Measurements from ENCODE around the gene ZNF587B.
"Not testable (repeated sequence)": the region's sequence is repeated elsewhere in the genome, so short reads cannot be mapped to it uniquely, and the experiment has no call there.

The ZNF587B gene

DNA sequence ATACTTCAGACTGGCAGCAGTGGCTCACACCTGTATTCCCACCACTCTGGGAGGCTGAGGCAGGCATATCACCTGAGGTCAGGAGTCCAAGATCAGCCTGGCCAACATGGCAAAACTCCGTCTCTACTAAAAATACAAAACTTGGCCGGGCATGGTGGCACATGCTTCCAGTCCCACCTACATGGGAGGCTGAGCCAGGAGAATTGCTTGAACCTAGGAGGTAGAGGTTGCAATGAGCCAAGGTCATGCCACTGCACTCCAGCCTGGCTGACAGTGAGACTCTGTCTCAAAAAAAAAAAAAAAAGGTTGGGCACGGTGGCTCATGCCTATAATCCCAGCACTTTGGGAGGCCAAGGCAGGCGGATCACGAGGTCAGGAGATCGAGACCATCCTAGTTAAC is 39.6 kb downstream of the ZNF587B start:
- DNase-seq (ENCODE audit: low read depth in 2 of 3, low spot score in 2 of 3): not testable (repeated sequence)

DNA sequence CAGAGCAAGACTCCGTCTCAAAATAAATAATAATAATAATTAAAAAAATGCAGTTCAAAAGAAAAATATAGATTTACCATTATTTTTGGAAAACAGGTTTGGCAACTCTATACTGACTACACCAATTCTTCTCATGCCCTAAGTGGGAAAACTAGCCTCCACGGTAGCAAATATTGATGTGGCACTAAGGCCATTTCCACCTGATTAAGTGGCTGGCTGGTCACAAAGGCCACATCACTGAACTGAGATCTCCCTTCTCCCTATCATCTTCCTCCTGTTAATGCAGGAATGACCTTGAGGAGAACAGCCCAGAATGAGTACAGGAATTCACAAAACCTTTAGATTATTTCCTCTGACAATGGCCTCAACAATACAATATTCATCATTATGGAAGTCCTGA is 40.1 kb downstream of the ZNF587B start:
- no peak for DNase-seq (ENCODE audit: low read depth in 2 of 3, low spot score in 2 of 3)

DNA sequence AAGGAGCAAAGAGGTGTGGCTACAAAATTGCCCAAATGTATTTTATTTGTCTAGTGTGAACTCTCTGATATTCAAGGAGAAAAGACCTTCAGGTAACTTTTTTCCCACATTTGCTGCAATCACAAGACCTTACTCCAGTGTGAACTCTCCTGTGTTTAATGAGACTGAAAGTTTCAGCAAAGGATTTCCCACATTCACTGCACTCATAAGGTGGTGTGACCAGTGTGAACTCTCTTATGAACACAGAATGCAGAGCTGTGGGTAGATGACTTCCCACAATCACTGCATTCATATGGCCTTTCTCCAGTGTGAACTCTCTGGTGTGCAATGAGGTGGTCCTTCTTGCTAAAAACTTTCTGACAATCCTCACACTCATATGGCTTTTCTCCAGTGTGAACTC is 42.4 kb downstream of the ZNF587B start:
- no peak for DNase-seq (ENCODE audit: low read depth in 2 of 3, low spot score in 2 of 3)

DNA sequence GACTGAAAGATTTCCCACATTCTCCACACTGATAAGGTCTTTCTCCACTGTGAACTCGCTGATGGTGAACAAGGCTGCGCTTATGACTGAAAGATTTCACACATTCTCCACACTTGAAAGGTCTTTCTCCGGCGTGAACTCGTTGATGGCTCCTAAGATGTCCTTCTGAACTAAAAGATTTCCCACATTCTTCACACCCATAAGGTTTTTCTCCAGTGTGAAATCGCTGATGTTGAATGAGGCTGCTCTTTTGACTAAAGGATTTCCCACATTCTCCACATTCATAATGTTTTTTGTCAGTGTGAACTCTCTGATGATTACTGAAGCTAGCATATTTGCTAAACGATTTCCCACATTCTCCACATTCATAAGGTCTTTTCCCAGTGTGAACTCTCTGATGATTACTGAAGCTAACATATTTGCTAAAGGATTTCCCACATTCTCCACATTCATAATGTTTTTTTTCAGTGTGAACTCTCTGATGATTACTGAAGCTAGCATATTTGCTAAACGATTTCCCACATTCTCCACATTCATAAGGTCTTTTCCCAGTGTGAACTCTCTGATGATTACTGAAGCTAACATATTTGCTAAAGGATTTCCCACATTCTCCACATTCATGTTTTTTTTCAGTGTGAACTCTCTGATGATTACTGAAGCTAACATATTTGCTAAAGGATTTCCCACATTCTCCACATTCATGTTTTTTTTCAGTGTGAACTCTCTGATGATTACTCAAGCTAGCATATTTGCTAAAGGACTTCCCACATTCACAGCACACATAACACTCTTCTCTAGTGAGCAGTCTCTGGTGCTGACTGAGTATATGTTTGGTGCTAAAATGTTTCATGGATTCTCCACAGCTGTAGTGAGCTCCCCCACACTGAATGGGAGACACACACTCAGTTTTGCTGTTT is 44.0 kb downstream of the ZNF587B start:
- DNase-seq (ENCODE audit: low read depth in 2 of 3, low spot score in 2 of 3): not testable (repeated sequence)

DNA sequence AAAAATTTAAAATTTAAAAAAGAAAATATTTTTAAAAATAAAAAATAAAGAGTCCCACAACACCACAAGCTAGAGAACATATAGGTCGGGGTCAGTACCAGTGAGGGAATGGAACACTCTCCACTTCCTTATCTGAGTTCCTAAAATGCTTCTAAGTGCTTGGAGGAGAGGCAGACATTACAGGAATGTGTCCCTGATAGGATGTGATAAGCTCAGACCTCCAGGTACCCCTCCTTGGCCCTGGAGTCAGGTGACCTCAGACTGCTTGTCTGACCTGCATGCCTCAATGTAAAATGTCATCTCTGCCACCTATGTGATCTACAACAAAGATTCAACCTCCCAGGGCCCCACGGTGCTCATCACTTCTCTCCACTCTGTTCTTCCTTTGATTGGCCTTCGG is 55.9 kb downstream of the ZNF587B start:
- no peak for DNase-seq (ENCODE audit: low read depth in 2 of 3, low spot score in 2 of 3)

DNA sequence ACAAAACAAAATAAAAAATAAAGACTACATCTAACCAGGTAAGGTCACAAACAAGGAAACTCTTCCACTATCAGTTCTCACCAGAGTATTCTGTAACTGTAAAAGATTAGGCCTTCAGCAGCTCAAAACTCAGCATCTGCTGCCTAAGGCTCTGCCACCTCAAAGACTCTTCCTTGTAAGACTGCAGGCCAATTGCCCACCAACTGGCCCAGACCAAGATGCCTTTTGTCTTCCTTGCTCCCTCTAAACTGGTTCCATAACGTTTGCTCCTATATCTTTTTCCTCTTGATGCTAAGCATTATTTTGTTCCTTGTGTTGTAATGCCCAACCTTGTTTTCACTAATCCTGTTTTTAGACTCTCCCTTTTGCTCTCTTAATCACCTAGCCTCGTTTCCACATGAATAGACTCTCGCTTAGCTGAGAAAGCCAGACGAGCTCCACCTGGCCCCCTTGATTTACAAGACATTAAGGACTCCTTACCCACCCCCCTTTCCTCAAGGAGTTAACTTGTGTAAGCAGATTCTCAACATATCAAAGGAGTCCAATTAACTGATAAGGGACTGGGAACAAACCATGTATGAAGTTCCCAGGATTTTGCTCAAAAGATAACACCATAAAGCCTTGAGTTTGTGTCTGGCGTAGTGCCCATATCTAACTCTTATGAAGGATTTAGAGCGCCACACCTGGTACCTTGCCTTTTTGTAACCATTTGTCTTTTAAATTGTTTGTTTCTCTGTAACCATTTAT is 57.3 kb downstream of the ZNF587B start:
- DNase-seq (ENCODE audit: low read depth in 2 of 3, low spot score in 2 of 3): no peak

DNA sequence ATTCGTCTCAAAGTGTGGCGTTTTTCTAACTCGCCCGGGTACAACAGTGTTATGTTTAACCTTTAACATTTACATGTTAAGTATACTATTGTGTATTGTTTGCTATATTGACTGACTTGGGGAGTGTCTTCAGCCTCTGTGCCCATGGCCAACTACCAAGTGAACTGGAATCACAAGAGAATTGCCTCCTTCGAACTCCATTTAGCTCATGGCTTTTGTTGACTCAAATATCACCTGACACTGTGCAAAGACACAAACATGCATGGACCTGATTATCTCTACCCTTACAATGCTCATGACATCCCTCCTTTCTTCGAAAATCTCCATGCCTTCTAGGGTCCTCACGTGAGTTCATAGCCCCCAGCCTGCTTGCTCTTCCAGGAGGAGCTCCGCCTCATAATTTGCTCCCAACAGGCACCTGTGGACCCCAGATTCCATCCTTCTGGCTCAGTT is 58.0 kb downstream of the ZNF587B start:
- DNase-seq (ENCODE audit: low read depth in 2 of 3, low spot score in 2 of 3): no peak

DNA sequence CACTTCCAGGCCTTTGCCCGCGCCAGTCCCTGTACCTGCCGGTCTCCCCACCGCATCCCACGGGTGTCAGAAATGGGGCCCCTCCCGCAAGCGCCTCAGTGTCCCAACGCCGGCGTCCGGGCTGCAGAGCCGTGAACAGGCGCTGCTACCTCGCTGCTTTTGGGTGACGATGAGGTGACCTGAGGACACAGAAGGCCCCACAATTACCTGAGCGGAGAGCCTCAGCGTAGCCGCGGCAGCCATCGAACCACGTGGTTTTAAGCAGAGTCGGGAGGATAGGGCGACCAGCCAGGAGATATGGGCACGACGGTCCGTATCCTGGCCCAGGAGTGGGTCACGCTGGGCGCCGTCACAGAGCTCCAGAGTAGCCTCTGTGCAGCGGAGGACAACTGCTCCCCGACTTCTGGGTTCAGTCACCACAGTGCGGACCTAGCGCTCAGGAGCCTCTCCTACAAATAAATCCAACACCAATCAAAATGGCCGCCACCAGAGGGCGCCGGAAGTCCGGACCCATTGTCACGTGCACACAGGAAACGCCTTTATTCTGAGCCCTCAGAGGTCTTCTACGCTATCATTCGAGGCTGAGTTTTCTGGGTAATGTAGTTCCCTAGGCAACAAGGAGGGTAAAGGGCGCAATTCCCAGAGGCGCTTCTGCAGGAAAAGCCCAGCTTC is 58.6 kb downstream of the ZNF587B start, which contains the start of gene ZNF814:
TSS of gene ZNF814 (minus strand) at position 478 of the 672 bp plus-strand sequence. CDS start at position 243, 235 bp downstream.
- DNase-seq (ENCODE audit: low read depth in 2 of 3, low spot score in 2 of 3): peak; percentile 43 to 64 (median 53)

DNA sequence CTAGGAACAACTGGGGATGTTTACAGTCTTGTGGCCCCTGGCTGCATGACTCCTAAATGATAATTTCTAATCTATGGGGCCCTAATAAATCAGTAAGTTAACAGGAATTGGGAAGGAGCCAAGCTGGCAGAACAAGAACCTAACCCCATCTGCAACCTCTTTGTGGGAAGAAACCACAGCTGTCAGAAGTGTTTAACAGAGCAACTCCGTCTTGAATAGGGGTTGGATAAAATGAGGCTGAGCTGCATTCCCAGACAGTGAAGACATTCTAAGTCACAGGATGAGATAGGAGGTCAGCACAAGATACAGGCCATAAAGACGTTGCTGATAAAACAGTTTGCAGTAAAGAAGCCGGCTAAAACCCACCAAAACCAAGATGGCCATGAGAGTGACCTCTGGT is 60.6 kb downstream of the ZNF587B start:
- DNase-seq (ENCODE audit: low read depth in 2 of 3, low spot score in 2 of 3): not testable (repeated sequence)
